DND-41 (cell line): ENCODE measurements around the gene CDC42EP1.

Experiments
- ATAC-seq: fragments of 200-7000 bp; cut with Tn5 transposase; 3 replicates; pipeline ENCODE4 v1.9.1; 2021; ENCODE audit warnings: low read depth; ENCODE audit not compliant: insufficient read depth
- DNase-seq: peaks from one replicate; pipeline ENCODE4 v3.0.0-alpha.2; 2020
- H2AFZ ChIP-seq: 2 replicates; pipeline ENCODE4 v1.6.0; 2012; ENCODE audit warnings: low read depth, low read length
- H3K27ac ChIP-seq: 2 replicates; pipeline ENCODE4 v1.5.1; 2012; ENCODE audit warnings: low read length, inconsistent platforms
- H3K27me3 ChIP-seq: fragments of 200-600 bp; sonication (generic); 2 replicates; pipeline ENCODE4 v1.6.0; 2012; ENCODE audit warnings: low read length, mild to moderate bottlenecking, inconsistent platforms; ENCODE audit not compliant: insufficient read depth, poor library complexity
- H3K36me3 ChIP-seq: 2 replicates; pipeline ENCODE4 v1.5.1; 2012; ENCODE audit warnings: low read length, inconsistent platforms; ENCODE audit not compliant: insufficient read depth
- H3K4me1 ChIP-seq: 2 replicates; pipeline ENCODE4 v1.5.1; 2012; ENCODE audit warnings: mild to moderate bottlenecking, low read length; ENCODE audit not compliant: insufficient read depth
- H3K4me2 ChIP-seq: 2 replicates; pipeline ENCODE4 v1.6.0; 2012; ENCODE audit warnings: mild to moderate bottlenecking, moderate library complexity, low read length, inconsistent platforms; ENCODE audit not compliant: insufficient read depth
- H3K4me3 ChIP-seq, 2 experiments: fragments of 200-600 bp in 1 of 2; shearing (Covaris generic) in 1 of 2; 2 replicates each; pipeline ENCODE4 v1.5.1; 2012 to 2016; ENCODE audit warnings: inconsistent platforms in 2 of 2, low read length in 2 of 2, mild to moderate bottlenecking in 2 of 2, low read depth in 1 of 2, moderate library complexity in 1 of 2
- H3K79me2 ChIP-seq: 2 replicates; pipeline ENCODE4 v1.6.0; 2012; ENCODE audit warnings: low read length, inconsistent platforms; ENCODE audit not compliant: insufficient read depth
- H3K9ac ChIP-seq: 2 replicates; pipeline ENCODE4 v1.6.0; 2012; ENCODE audit warnings: low read depth, mild to moderate bottlenecking, inconsistent platforms, low read length, moderate library complexity
- H3K9me3 ChIP-seq: 2 replicates; pipeline ENCODE4 v1.5.1; 2012; ENCODE audit warnings: low read length, moderate library complexity, mild to moderate bottlenecking, inconsistent platforms; ENCODE audit not compliant: insufficient read depth, severe bottlenecking
- H4K20me1 ChIP-seq: 2 replicates; pipeline ENCODE4 v1.6.0; 2012; ENCODE audit warnings: low read length; ENCODE audit not compliant: insufficient read depth
- CTCF ChIP-seq: IDR thresholded peaks from 2 replicates; pipeline ENCODE4 v1.5.1; 2012; ENCODE audit warnings: borderline replicate concordance, low read length, moderate library complexity, mild to moderate bottlenecking; ENCODE audit not compliant: poor library complexity, severe bottlenecking; ENCODE audit errors: extremely low read depth
- EZH2 ChIP-seq: IDR thresholded peaks from 3 replicates; pipeline ENCODE4 v1.6.1; 2012; ENCODE audit warnings: borderline replicate concordance, low read depth, mild to moderate bottlenecking, moderate library complexity, low read length, inconsistent platforms; ENCODE audit not compliant: severe bottlenecking

The CDC42EP1 gene

DNA sequence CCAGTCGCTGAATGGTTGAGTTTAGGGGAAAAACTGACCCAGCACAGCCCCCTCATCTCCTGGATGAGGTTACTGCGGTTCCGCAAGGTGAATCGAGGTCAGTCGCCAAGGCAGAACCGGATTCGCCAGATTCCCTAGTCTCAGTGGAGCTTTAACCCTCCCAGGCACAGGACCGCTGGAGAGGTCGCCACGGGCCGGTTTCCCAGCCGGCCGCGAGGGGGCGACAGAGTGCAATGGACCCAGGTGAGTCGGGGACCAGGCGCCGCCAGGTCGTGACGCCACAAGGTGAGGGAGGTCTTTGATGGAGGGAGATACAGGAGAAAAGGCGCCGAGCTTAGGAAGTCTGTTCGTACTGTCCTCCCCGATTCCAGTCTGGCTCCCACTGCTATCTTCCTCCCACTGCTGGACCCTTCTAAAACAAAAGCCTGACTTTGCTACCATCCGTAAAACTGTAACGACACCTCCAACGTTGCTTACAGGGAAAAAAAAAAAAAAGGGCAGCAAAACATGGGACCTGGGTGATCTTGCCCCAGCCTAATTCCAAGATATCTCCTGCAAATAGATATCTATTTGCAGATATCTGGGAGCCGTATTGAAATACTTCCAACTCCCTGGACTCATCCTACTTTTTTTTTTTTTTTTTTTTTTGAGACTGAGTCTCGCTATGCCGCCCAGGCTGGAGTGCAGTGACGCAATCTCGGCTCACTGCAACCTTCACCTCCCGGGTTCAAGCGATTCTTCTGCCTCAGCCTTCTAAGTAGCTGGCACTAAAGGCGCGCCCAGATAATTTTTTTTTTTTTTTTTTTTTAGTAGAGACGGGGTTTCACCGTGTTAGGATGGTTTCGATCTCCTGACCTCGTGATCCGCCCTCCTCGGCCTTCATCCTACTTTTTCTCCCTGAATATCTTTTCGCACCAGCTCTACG is 47.0 kb downstream of the CDC42EP1 start:
- Histone ChIP-seq H3K9me3 (no peaks in the 10 kb centered on the region), H3K27ac (no peak overlapping the region), H3K27me3 (no peaks in the 10 kb centered on the region), H3K36me3 (peaks cover 6% of the 10 kb centered on the region; the same call in 1 of the 2 replicates), H3K9ac (no peak overlapping the region), H3K4me2 (peak overlapping the region; percentile 94; the same call in 1 of the 2 replicates), H4K20me1 (peaks cover 20% of the 10 kb centered on the region; the same call in 1 of the 2 replicates), H3K4me3 (no peak overlapping the region), H2AFZ (no peak overlapping the region), H3K79me2 (peaks cover 31% of the 10 kb centered on the region), H3K4me1 (peaks cover 55% of the 10 kb centered on the region)
- no peak for ATAC-seq
- TF ChIP-seq EZH2 (no peak), CTCF (peak; percentile 95)
- DNase-seq: peak; percentile 78

- Histone ChIP-seq H4K20me1 (peaks cover 24% of the 10 kb centered on the region; the same call in 1 of the 2 replicates), H3K4me2 (peak overlapping the region; percentile 94), H3K27me3 (no peaks in the 10 kb centered on the region), H3K27ac (peak overlapping the region; percentile 93), H3K4me3 (peak overlapping the region; percentile 88 to 90; a peak in 3 of 4 replicates), H2AFZ (peak overlapping the region; percentile 99), H3K36me3 (peaks cover 8% of the 10 kb centered on the region; the same call in 1 of the 2 replicates), H3K79me2 (peaks cover 35% of the 10 kb centered on the region), H3K9me3 (no peaks in the 10 kb centered on the region), H3K9ac (peak overlapping the region; percentile 93), H3K4me1 (peaks cover 55% of the 10 kb centered on the region)
- DNase-seq (no peak), ATAC-seq (no peak)
- no peak for TF ChIP-seq CTCF
Observed at GRCh38 chr22:37607935-37608476, 47.7 kb downstream of the CDC42EP1 start.

- Histone ChIP-seq H3K9me3 (no peaks in the 10 kb centered on the region), H3K36me3 (peaks cover 9% of the 10 kb centered on the region; the same call in 1 of the 2 replicates), H3K9ac (peak within 1 kb of the TSS; percentile 93), H3K27ac (peak within 1 kb of the TSS; percentile 93), H3K4me3 (peak within 1 kb of the TSS; percentile 88 to 90), H2AFZ (peak within 1 kb of the TSS; percentile 99), H4K20me1 (peaks cover 25% of the 10 kb centered on the region; the same call in 1 of the 2 replicates), H3K4me2 (peak within 1 kb of the TSS; percentile 94), H3K79me2 (peaks cover 37% of the 10 kb centered on the region), H3K27me3 (no peaks in the 10 kb centered on the region), H3K4me1 (peaks cover 55% of the 10 kb centered on the region)
- no peak for TF ChIP-seq CTCF
- TF ChIP-seq EZH2: no peak
- DNase-seq (peak; percentile 96), ATAC-seq (peak; percentile 81)
Observed at GRCh38 chr22:37608477-37609239, 48.4 kb downstream of the CDC42EP1 start, which contains the start of gene GGA1. GGA1 (plus strand) TSS chr22:37608834; CDS start chr22:37608861, 27 bp downstream.
